ENCODE results near the gene INVS. TPM values are rescaled to one million over a fixed set of nuclear protein-coding genes. Genes with fewer than 3 reads are reported as not detected.

The INVS gene
- total and polyA plus RNA-seq, 3 donors from 2014 or later, result 13.3 to 37.1 (median 31.7) TPM

GRCh38 chr9:100186356-100186755, 87.3 kb downstream of the INVS start:
- no peaks in the 10 kb centered on the region for H3K9me3 ChIP-seq
- 88 to 94% methylated on average over 1 of the region's 1 CpG for WGBS, 2 donors

GRCh38 chr9:100190339-100190738, 91.3 kb downstream of the INVS start:
- no peak for TF ChIP-seq POLR2A (IDR thresholded peaks at IDR 0.05)
- no peak for TF ChIP-seq CTCF (IDR thresholded peaks at IDR 0.05)
- 92 to 100% methylated on average over 2 of the region's 2 CpGs for WGBS, 2 donors
- H3K27me3 ChIP-seq, result no peaks in the 10 kb centered on the region
- H3K27ac ChIP-seq, result no peak overlapping the region
- H3K9me3 ChIP-seq, result no peaks in the 10 kb centered on the region
- no peak for DNase-seq
- H3K36me3 ChIP-seq (ENCODE audit: low read depth, missing control alignments), result no peaks in the 10 kb centered on the region
- H3K4me1 ChIP-seq, result no peaks in the 10 kb centered on the region
- intact Hi-C loops (cut with DNase I; ENCODE audit: low total_unique reads), result no loop called here
- no peak overlapping the region for H3K4me3 ChIP-seq

More at GRCh38 chr9:100186356-100186755, 87.3 kb downstream of the INVS start:
- DNase-seq, result no peak
- no peak overlapping the region for H3K27ac ChIP-seq
- intact Hi-C loops (cut with DNase I; ENCODE audit: low total_unique reads), result no loop called here
- H3K36me3 ChIP-seq (ENCODE audit: low read depth, missing control alignments), result no peaks in the 10 kb centered on the region
- no peak overlapping the region for H3K4me3 ChIP-seq
- no peak for TF ChIP-seq POLR2A (IDR thresholded peaks at IDR 0.05)
- TF ChIP-seq CTCF (IDR thresholded peaks at IDR 0.05), result no peak
- no peaks in the 10 kb centered on the region for H3K4me1 ChIP-seq
- H3K27me3 ChIP-seq, result no peaks in the 10 kb centered on the region

- H3K9me3 ChIP-seq, result no peaks in the 10 kb centered on the region
- H3K4me3 ChIP-seq, result no peak overlapping the region
- intact Hi-C loops (cut with DNase I; ENCODE audit: low total_unique reads), result no loop called here
- no peak for DNase-seq
- H3K27ac ChIP-seq, result no peak overlapping the region
- TF ChIP-seq POLR2A (IDR thresholded peaks at IDR 0.05), result no peak
- no peak for TF ChIP-seq CTCF (IDR thresholded peaks at IDR 0.05)
- no peaks in the 10 kb centered on the region for H3K4me1 ChIP-seq
- H3K27me3 ChIP-seq, result no peaks in the 10 kb centered on the region
- no peaks in the 10 kb centered on the region for H3K36me3 ChIP-seq (ENCODE audit: low read depth, missing control alignments)
Measured at GRCh38 chr9:100191264-100191663, 92.2 kb downstream of the INVS start.

- no peaks in the 10 kb centered on the region for H3K4me1 ChIP-seq
- DNase-seq, result no peak
- no peaks in the 10 kb centered on the region for H3K27me3 ChIP-seq
- TF ChIP-seq CTCF (IDR thresholded peaks at IDR 0.05) (no peak), POLR2A (IDR thresholded peaks at IDR 0.05) (no peak)
- intact Hi-C loops (cut with DNase I; ENCODE audit: low total_unique reads), result no loop called here
- no peaks in the 10 kb centered on the region for H3K9me3 ChIP-seq
- H3K4me3 ChIP-seq, result no peak overlapping the region
- WGBS, 2 donors, result 98 to 99% methylated on average over 3 of the region's 3 CpGs
- no peak overlapping the region for H3K27ac ChIP-seq
- H3K36me3 ChIP-seq (ENCODE audit: low read depth, missing control alignments), result no peaks in the 10 kb centered on the region
Measured at GRCh38 chr9:100193078-100193477, 94.0 kb downstream of the INVS start.

- DNase-seq, result no peak
- Histone ChIP-seq H3K27me3 (no peaks in the 10 kb centered on the region), H3K4me3 (no peak overlapping the region), H3K27ac (no peak overlapping the region), H3K9me3 (no peaks in the 10 kb centered on the region), H3K4me1 (no peaks in the 10 kb centered on the region), H3K36me3 (ENCODE audit: low read depth, missing control alignments) (no peaks in the 10 kb centered on the region)
- intact Hi-C loops (cut with DNase I; ENCODE audit: low total_unique reads), result no loop called here
- whole genome bisulfite sequencing, 2 donors, result 63 to 81% methylated on average over 3 of the region's 3 CpGs
- no peak for TF ChIP-seq CTCF (IDR thresholded peaks at IDR 0.05)
- TF ChIP-seq POLR2A (IDR thresholded peaks at IDR 0.05), result no peak
Measured at GRCh38 chr9:100196215-100196614, 97.2 kb downstream of the INVS start.

Data from testis (tissue), 3 donors.